HUDEP-2 (cell line): ENCODE measurements around the gene ELOVL6.

Experiments used
- DNase-seq, 76 experiments: peaks; one replicate each; lab custom pipeline; 2025; ENCODE audit not compliant: unreplicated experiment in 76 of 76; lab: John Stamatoyannopoulos, UW

Gene ELOVL6

GRCh38 chr4:110130576-110131358 lies 67.6 kb downstream of the ELOVL6 start:
- no peak for DNase-seq

- no peak for DNase-seq
Measured at GRCh38 chr4:110129544-110129943, 68.9 kb downstream of the ELOVL6 start.

- peak in 13 of 76 experiments; percentile 4 to 36 (median 15) for DNase-seq
Measured at GRCh38 chr4:110128472-110128919, 69.9 kb downstream of the ELOVL6 start.

GRCh38 chr4:110128029-110128428 lies 70.4 kb downstream of the ELOVL6 start:
- no peak for DNase-seq

- no peak for DNase-seq
Measured at GRCh38 chr4:110124711-110125110, 73.7 kb downstream of the ELOVL6 start.

GRCh38 chr4:110122201-110122600 lies 76.2 kb downstream of the ELOVL6 start:
- DNase-seq = no peak

GRCh38 chr4:110120506-110120905 lies 77.9 kb downstream of the ELOVL6 start:
- no peak for DNase-seq

GRCh38 chr4:110119880-110120279 lies 78.5 kb downstream of the ELOVL6 start:
- DNase-seq = no peak

GRCh38 chr4:110119337-110119736 lies 79.1 kb downstream of the ELOVL6 start:
- no peak for DNase-seq

- no peak for DNase-seq
Measured at GRCh38 chr4:110112056-110112455, 86.4 kb downstream of the ELOVL6 start.

- DNase-seq = no peak
Measured at GRCh38 chr4:110109455-110109854, 89.0 kb downstream of the ELOVL6 start.

- no peak for DNase-seq
Measured at GRCh38 chr4:110108960-110109359, 89.5 kb downstream of the ELOVL6 start.

GRCh38 chr4:110108422-110108821 lies 90.0 kb downstream of the ELOVL6 start:
- DNase-seq = no peak

GRCh38 chr4:110107866-110108265 lies 90.5 kb downstream of the ELOVL6 start:
- DNase-seq = no peak

GRCh38 chr4:110106931-110107296 lies 91.5 kb downstream of the ELOVL6 start:
- no peak for DNase-seq

- DNase-seq = no peak
Measured at GRCh38 chr4:110104661-110105060, 93.8 kb downstream of the ELOVL6 start.

GRCh38 chr4:110099638-110100037 lies 98.8 kb downstream of the ELOVL6 start:
- DNase-seq = no peak

- DNase-seq = no peak
Measured at GRCh38 chr4:110096405-110096804, 102.0 kb downstream of the ELOVL6 start.

- DNase-seq = no peak
Measured at GRCh38 chr4:110092646-110093045, 105.8 kb downstream of the ELOVL6 start.

- no peak for DNase-seq
Measured at GRCh38 chr4:110091434-110092140, 106.8 kb downstream of the ELOVL6 start.

GRCh38 chr4:110088670-110089069 lies 109.7 kb downstream of the ELOVL6 start:
- DNase-seq = peak in 2 of 76 experiments; percentile 6 to 7

- DNase-seq = no peak
Measured at GRCh38 chr4:110087070-110087708, 111.2 kb downstream of the ELOVL6 start.
